GM21381 (cell line): ENCODE data around the gene SPSB4.

Experiments
- ATAC-seq: cut with Tn5 transposase; IDR thresholded peaks from one replicate; pipeline ENCODE4 v1.9.1; 2021; ENCODE audit warnings: mild to moderate bottlenecking, moderate library complexity; ENCODE audit not compliant: unreplicated experiment

Gene SPSB4

GRCh38 chr3:141150081-141150830, 99.1 kb downstream of the SPSB4 start:
- no peak for ATAC-seq

GRCh38 chr3:141150931-141151330, 99.8 kb downstream of the SPSB4 start:
- no peak for ATAC-seq

- no peak for ATAC-seq
Observed at GRCh38 chr3:141151439-141151838, 100.3 kb downstream of the SPSB4 start.

GRCh38 chr3:141152130-141152529, 101.0 kb downstream of the SPSB4 start:
- no peak for ATAC-seq

GRCh38 chr3:141152801-141153678, 101.9 kb downstream of the SPSB4 start:
- no peak for ATAC-seq

GRCh38 chr3:141153679-141153966, 102.5 kb downstream of the SPSB4 start:
- ATAC-seq = no peak

GRCh38 chr3:141164852-141165251, 113.7 kb downstream of the SPSB4 start:
- no peak for ATAC-seq

GRCh38 chr3:141167681-141168080, 116.5 kb downstream of the SPSB4 start:
- ATAC-seq = no peak

- no peak for ATAC-seq
Observed at GRCh38 chr3:141170678-141171295, 119.6 kb downstream of the SPSB4 start.

- no peak for ATAC-seq
Observed at GRCh38 chr3:141174674-141175073, 123.5 kb downstream of the SPSB4 start.

- no peak for ATAC-seq
Observed at GRCh38 chr3:141176775-141177174, 125.6 kb downstream of the SPSB4 start.

- ATAC-seq = no peak
Observed at GRCh38 chr3:141178026-141178425, 126.9 kb downstream of the SPSB4 start.

- ATAC-seq = no peak
Observed at GRCh38 chr3:141178551-141178950, 127.4 kb downstream of the SPSB4 start.

- no peak for ATAC-seq
Observed at GRCh38 chr3:141179983-141180382, 128.8 kb downstream of the SPSB4 start.

GRCh38 chr3:141181196-141181595, 130.0 kb downstream of the SPSB4 start:
- ATAC-seq = no peak

- ATAC-seq = no peak
Observed at GRCh38 chr3:141181819-141182218, 130.7 kb downstream of the SPSB4 start.

GRCh38 chr3:141183606-141184005, 132.5 kb downstream of the SPSB4 start:
- ATAC-seq = no peak

- no peak for ATAC-seq
Observed at GRCh38 chr3:141184430-141184829, 133.3 kb downstream of the SPSB4 start.

GRCh38 chr3:141191097-141191749, 140.1 kb downstream of the SPSB4 start:
- ATAC-seq = no peak

- peak; percentile 100 for ATAC-seq
Observed at GRCh38 chr3:141192345-141192744, 141.2 kb downstream of the SPSB4 start.

GRCh38 chr3:141193066-141193830, 142.1 kb downstream of the SPSB4 start:
- ATAC-seq = no peak
